B cell (primary cell): ENCODE measurements around the gene TBXT. TPM values are rescaled to one million over a fixed set of nuclear protein-coding genes. Genes with fewer than 3 reads are reported as not detected.
A peak's percentile ranks its signal among the peaks of the same experiment; 100 is the strongest.

ENCODE experiments used
- ATAC-seq: fragments of 200-7000 bp; cut with Tn5 transposase; one replicate; pipeline ENCODE4 v1.10.0; 2021; ENCODE audit warnings: low read depth, mild to moderate bottlenecking, moderate number of reproducible peaks, moderate library complexity
- CTCF ChIA-PET: fragments of 350-600 bp; sonication (Branson Sonifier 250); formaldehyde crosslinking; loops from one replicate; lab custom pipeline; 2021; ENCODE audit warnings: antibody characterized with exemption, inconsistent platforms; lab: Charles Lee
- POLR2A ChIA-PET: fragments of 350-600 bp; sonication (Branson Sonifier 250); formaldehyde crosslinking; loops from one replicate; lab custom pipeline; 2021; ENCODE audit warnings: antibody characterized with exemption; lab: Charles Lee
- DNase-seq: peaks from one replicate; pipeline ENCODE4 v3.0.0; 2013
- H2AFZ ChIP-seq: 2 replicates; pipeline ENCODE4 v1.6.1; 2012; ENCODE audit warnings: mild to moderate bottlenecking, low read depth, low read length; ENCODE audit not compliant: insufficient read depth, poor library complexity, severe bottlenecking
- H3K27ac ChIP-seq, 2 donors: 1 replicate in 1 of 2; 2 replicates in 1 of 2; pipeline ENCODE4 v1.5.1; 2012 to 2013; ENCODE audit warnings: low read length in 2 of 2, mild to moderate bottlenecking in 2 of 2, moderate library complexity in 1 of 2
- H3K27me3 ChIP-seq, 4 experiments: fragments of 200-600 bp in 1 of 4; sonication (generic) in 1 of 4; replicated peaks in 1 of 4; 1 replicate in 2 of 4; 2 replicates in 2 of 4; pipeline versions ENCODE4 v1.6.1 to v1.7.0; 2013 to 2016; ENCODE audit warnings: low read length in 3 of 4, mild to moderate bottlenecking in 2 of 4, mixed read lengths in 1 of 4, moderate library complexity in 1 of 4; ENCODE audit not compliant: insufficient read depth in 4 of 4, control insufficient read depth in 3 of 4; ENCODE audit errors: control extremely low read depth in 1 of 4
- H3K36me3 ChIP-seq, 2 experiments: replicated peaks in 1 of 2; 1 replicate in 1 of 2; 2 replicates in 1 of 2; pipeline versions ENCODE4 v1.6.1 to v1.7.1; 2013; ENCODE audit warnings: low read length in 1 of 2; ENCODE audit not compliant: insufficient read depth in 2 of 2, control insufficient read depth in 1 of 2; ENCODE audit errors: control extremely low read depth in 1 of 2, extremely low read depth in 1 of 2
- H3K4me1 ChIP-seq, 2 donors: fragments of 200-600 bp in 1 of 2; sonication (generic) in 1 of 2; 1 replicate in 1 of 2; 2 replicates in 1 of 2; pipeline versions ENCODE4 v1.5.1 to v1.6.1; 2013 to 2017; ENCODE audit warnings: low read length in 2 of 2; ENCODE audit not compliant: control insufficient read depth in 2 of 2, insufficient read depth in 2 of 2
- H3K4me2 ChIP-seq: replicated peaks from 2 replicates; pipeline ENCODE3; 2012; ENCODE audit warnings: mild to moderate bottlenecking, low read depth, low read length; ENCODE audit not compliant: poor library complexity, severe bottlenecking
- H3K4me3 ChIP-seq, 5 experiments: fragments of 200-600 bp in 1 of 5; sonication (generic) in 1 of 5; 1 replicate in 3 of 5; 2 replicates in 2 of 5; pipeline versions ENCODE4 v1.5.1 to v1.7.0; 2011 to 2016; ENCODE audit warnings: low read length in 4 of 5, mild to moderate bottlenecking in 4 of 5, low read depth in 2 of 5, control low read depth in 1 of 5, moderate library complexity in 1 of 5; ENCODE audit not compliant: insufficient read depth in 1 of 5; ENCODE audit errors: control extremely low read depth in 1 of 5, extremely low read depth in 1 of 5
- H3K79me2 ChIP-seq: fragments of 200-600 bp; sonication (generic); one replicate; pipeline ENCODE4 v1.6.0; 2016; ENCODE audit warnings: low read length; ENCODE audit not compliant: control insufficient read depth, insufficient read depth
- H3K9ac ChIP-seq: fragments of 200-600 bp; sonication (generic); 2 replicates; pipeline ENCODE4 v1.6.1; 2017; ENCODE audit warnings: mild to moderate bottlenecking, low read length, moderate library complexity
- H3K9me3 ChIP-seq, 3 donors: one replicate each; pipeline versions ENCODE4 v1.6.1 to v1.7.1; 2013; ENCODE audit warnings: low read length in 2 of 3; ENCODE audit not compliant: control insufficient read depth in 2 of 3, insufficient read depth in 1 of 3; ENCODE audit errors: control extremely low read depth in 1 of 3
- H4K20me1 ChIP-seq: 2 replicates; pipeline ENCODE4 v1.6.0; 2012; ENCODE audit warnings: mild to moderate bottlenecking, low read length; ENCODE audit not compliant: insufficient read depth, control insufficient read depth, poor library complexity, severe bottlenecking
- H3K27ac Mint-ChIP-seq: one replicate; pipeline ENCODE4 v1.8.0; 2021; ENCODE audit warnings: mixed read lengths
- H3K27me3 Mint-ChIP-seq: one replicate; pipeline ENCODE4 v1.8.0; 2021; ENCODE audit warnings: mixed read lengths
- H3K4me1 Mint-ChIP-seq: one replicate; pipeline ENCODE4 v1.8.0; 2021; ENCODE audit warnings: mixed read lengths
- H3K4me3 Mint-ChIP-seq: one replicate; pipeline ENCODE4 v1.8.0; 2021; ENCODE audit warnings: mixed read lengths
- H3K9me3 Mint-ChIP-seq: one replicate; pipeline ENCODE4 v1.8.0; 2022; ENCODE audit warnings: mixed read lengths; ENCODE audit not compliant: insufficient read depth
- CTCF ChIP-seq: fragments of 200-600 bp; IDR thresholded peaks from one replicate; pipeline ENCODE4 v1.8.0; 2022; ENCODE audit warnings: antibody characterized with exemption, mild to moderate bottlenecking
- EZH2 ChIP-seq: IDR thresholded peaks from 2 replicates; pipeline ENCODE4 v1.6.1; 2012; ENCODE audit warnings: borderline replicate concordance, low read depth, mild to moderate bottlenecking, moderate library complexity, low read length; ENCODE audit not compliant: insufficient read depth, poor library complexity, severe bottlenecking
- WGBS: methylation state at CpG from one replicate; pipeline ENCODE4 v1.1.5; 2013; ENCODE audit warnings: missing lambda C conversion rate; ENCODE audit not compliant: insufficient coverage; 5-methylcytosine and 5-hydroxymethylcytosine counted together
- intact Hi-C: fragments of 100-400 bp; cut with micrococcal nuclease; formaldehyde crosslinking; loops from one replicate; pipeline ENCODE4 v1.10.0; 2022
- polyA plus RNA-seq: library from polyadenylated mRNA; depleted of rRNA; stranded (reverse); fragments of >200 nt; gene quantifications from 2 replicates; pipeline ENCODE4 v1.2.3, GENCODE V29; 2012
- total RNA-seq, 2 donors: library from RNA; stranded (reverse); fragments of 120-200 nt in 1 of 2; gene quantifications; 1 replicate in 1 of 2; 2 replicates in 1 of 2; pipeline versions ENCODE4 v1.2.3 to v1.2.4, GENCODE V29; 2013 to 2022

The TBXT gene
- total and polyA plus RNA-seq, 2 donors (not counting 1 experiment from before 2014, with no cell fraction given), result 0.63 TPM; not detected in 1

GRCh38 chr6:166203641-166204222 is 36.1 kb upstream of the TBXT start:
- H3K4me2 ChIP-seq, result peak overlapping the region; percentile 80
- H3K4me1 ChIP-seq, result peaks cover 42 to 45% of the 10 kb centered on the region in 2 donors
- Mint-ChIP-seq H3K4me3 (peak overlapping the region; percentile 80), H3K27ac (peak overlapping the region; percentile 33), H3K4me1 (peaks cover 40% of the 10 kb centered on the region), H3K27me3 (no peaks in the 10 kb centered on the region), H3K9me3 (no peaks in the 10 kb centered on the region)
- no peak overlapping the region for H2AFZ ChIP-seq
- no peaks in the 10 kb centered on the region for H3K36me3 ChIP-seq
- H3K4me3 ChIP-seq, result peak overlapping the region in 1 of 5 experiments; percentile 1
- no peaks in the 10 kb centered on the region for H4K20me1 ChIP-seq
- DNase-seq, result peak; percentile 37
- H3K27me3 ChIP-seq, result no peaks in the 10 kb centered on the region
- no peak for ATAC-seq
- ChIA-PET POLR2A (no interaction called here), CTCF (no interaction called here)
- TF ChIP-seq EZH2 (no peak), CTCF (no peak)
- intact Hi-C loops, result no loop called here
- peaks cover 0 to 4% (median 0%) of the 10 kb centered on the region in 3 donors for H3K9me3 ChIP-seq
- no peak overlapping the region for H3K27ac ChIP-seq
- WGBS, result 96% methylated on average over 7 of the region's 14 CpGs
- H3K9ac ChIP-seq, result no peak overlapping the region
- no peaks in the 10 kb centered on the region for H3K79me2 ChIP-seq

GRCh38 chr6:166203003-166203640 is 35.5 kb upstream of the TBXT start:
- H3K36me3 ChIP-seq, result no peaks in the 10 kb centered on the region
- peak overlapping the region in 1 of 5 experiments; percentile 58 for H3K4me3 ChIP-seq
- ChIA-PET POLR2A (no interaction called here), CTCF (interaction anchor here (1.9 kb wide), 1 partner anchor 73 kb away, joined by 6 read pairs; no protein-coding TSS in a partner anchor)
- no peaks in the 10 kb centered on the region for H4K20me1 ChIP-seq
- H3K4me3 Mint-ChIP-seq, result peak overlapping the region; percentile 80
- H3K9ac ChIP-seq, result no peak overlapping the region
- H3K79me2 ChIP-seq, result no peaks in the 10 kb centered on the region
- H3K27me3 ChIP-seq, result no peaks in the 10 kb centered on the region
- ATAC-seq (peak; percentile 22), DNase-seq (no peak)
- peaks cover 0 to 4% (median 0%) of the 10 kb centered on the region in 3 donors for H3K9me3 ChIP-seq
- peak overlapping the region; percentile 80 for H3K4me2 ChIP-seq
- no peak overlapping the region for H2AFZ ChIP-seq
- peak overlapping the region in 1 of 2 donors; percentile 53 for H3K27ac ChIP-seq
- WGBS, result 60% methylated on average over 7 of the region's 9 CpGs
- H3K4me1 ChIP-seq, result peaks cover 42 to 45% of the 10 kb centered on the region in 2 donors
- peaks cover 40% of the 10 kb centered on the region for H3K4me1 Mint-ChIP-seq
- peak overlapping the region; percentile 60 for H3K27ac Mint-ChIP-seq
- no peaks in the 10 kb centered on the region for H3K9me3 Mint-ChIP-seq
- intact Hi-C loops, result no loop called here
- no peak for TF ChIP-seq CTCF
- no peak for TF ChIP-seq EZH2
- no peaks in the 10 kb centered on the region for H3K27me3 Mint-ChIP-seq
